IMR-90 (cell line): Measurements from ENCODE around the gene HAUS3. TPM values are rescaled to one million over a fixed set of nuclear protein-coding genes. Genes with fewer than 3 reads are reported as not detected.

Experiments
- ATAC-seq: fragments of 200-7000 bp; cut with Tn5 transposase; 2 replicates; pipeline ENCODE4 v1.9.1; 2020; ENCODE audit warnings: low read depth, mild to moderate bottlenecking, moderate library complexity
- BruUV-seq: library from RNA; stranded (reverse); fragments of 400-500 nt; replicated peaks from 2 replicates; lab custom pipeline; 2021; lab: Mats Ljungman, UMichigan
- CTCF ChIA-PET: fragments of 300-600 bp; formaldehyde crosslinking; extraction: SDS; loops from one replicate; lab custom pipeline; 2021; ENCODE audit warnings: antibody characterized with exemption; lab: Yijun Ruan, JAX
- POLR2A ChIA-PET: fragments of 300-600 bp; sonication (Branson Sonifier 250); formaldehyde crosslinking; loops from one replicate; lab custom pipeline; 2022; ENCODE audit warnings: antibody characterized with exemption; ENCODE audit not compliant: unreplicated experiment; lab: Charles Lee
- DNase-seq: peaks from one replicate; pipeline ENCODE4 v3.0.0; 2013
- H2AFZ ChIP-seq: replicated peaks from 2 replicates; pipeline ENCODE3; 2013; ENCODE audit warnings: low read length, mild to moderate bottlenecking; ENCODE audit not compliant: poor library complexity
- H2AK5ac ChIP-seq: 2 replicates; pipeline ENCODE4 v1.6.1; 2013; ENCODE audit warnings: low read depth, low read length, inconsistent platforms
- H2AK9ac ChIP-seq: replicated peaks from 2 replicates; pipeline ENCODE3; 2013; ENCODE audit warnings: mild to moderate bottlenecking, low read depth, low read length, moderate library complexity; ENCODE audit not compliant: poor library complexity
- H2BK120ac ChIP-seq: 2 replicates; pipeline ENCODE4 v1.6.1; 2013; ENCODE audit warnings: low read depth, low read length, inconsistent platforms
- H2BK15ac ChIP-seq: 3 replicates; pipeline ENCODE4 v1.6.1; 2013; ENCODE audit warnings: low read depth, low read length, inconsistent platforms
- H2BK20ac ChIP-seq: 2 replicates; pipeline ENCODE4 v1.6.1; 2013; ENCODE audit warnings: low read depth, mild to moderate bottlenecking, inconsistent platforms, low read length, moderate library complexity
- H2BK5ac ChIP-seq: 2 replicates; pipeline ENCODE4 v1.6.1; 2013; ENCODE audit warnings: mild to moderate bottlenecking, low read depth, low read length, inconsistent platforms; ENCODE audit not compliant: poor library complexity, severe bottlenecking
- H3K14ac ChIP-seq: replicated peaks from 2 replicates; pipeline ENCODE4 v1.6.1; 2013; ENCODE audit warnings: low read depth, low read length, inconsistent platforms
- H3K18ac ChIP-seq: 2 replicates; pipeline ENCODE4 v1.6.1; 2013; ENCODE audit warnings: low read depth, low read length, control low read depth
- H3K23ac ChIP-seq: 2 replicates; pipeline ENCODE4 v1.6.1; 2013; ENCODE audit warnings: low read depth, low read length, inconsistent platforms
- H3K27ac ChIP-seq: 2 replicates; pipeline ENCODE4 v1.5.1; 2013; ENCODE audit warnings: mild to moderate bottlenecking, control low read depth, low read length; ENCODE audit not compliant: insufficient read depth
- H3K27me3 ChIP-seq: 2 replicates; pipeline ENCODE4 v1.6.1; 2013; ENCODE audit warnings: low read length; ENCODE audit not compliant: control insufficient read depth, insufficient read depth
- H3K36me3 ChIP-seq: 2 replicates; pipeline ENCODE4 v1.6.1; 2013; ENCODE audit warnings: low read length, mixed read lengths; ENCODE audit not compliant: control insufficient read depth, insufficient read depth
- H3K4ac ChIP-seq: 2 replicates; pipeline ENCODE4 v1.6.1; 2013; ENCODE audit warnings: low read depth, low read length, inconsistent platforms
- H3K4me1 ChIP-seq: 2 replicates; pipeline ENCODE4 v1.6.1; 2013; ENCODE audit warnings: low read length, mixed read lengths; ENCODE audit not compliant: control insufficient read depth, insufficient read depth
- H3K4me2 ChIP-seq: 2 replicates; pipeline ENCODE4 v1.6.1; 2013; ENCODE audit warnings: low read depth, mild to moderate bottlenecking, control low read depth, low read length, moderate library complexity
- H3K4me3 ChIP-seq: 2 replicates; pipeline ENCODE4 v1.5.1; 2013; ENCODE audit warnings: low read depth, mild to moderate bottlenecking, control low read depth, low read length, moderate library complexity; ENCODE audit not compliant: insufficient read depth
- H3K56ac ChIP-seq: 2 replicates; pipeline ENCODE4 v1.6.1; 2013; ENCODE audit warnings: low read length, inconsistent platforms; ENCODE audit not compliant: insufficient read depth; ENCODE audit errors: extremely low read depth
- H3K79me1 ChIP-seq, 2 experiments: 2 replicates each; pipeline ENCODE4 v1.6.1; 2013; ENCODE audit warnings: low read length in 2 of 2, inconsistent platforms in 1 of 2, low read depth in 1 of 2
- H3K9ac ChIP-seq: 2 replicates; pipeline ENCODE4 v1.6.1; 2013; ENCODE audit warnings: low read depth, low read length, control low read depth
- H3K9me1 ChIP-seq: 2 replicates; pipeline ENCODE4 v1.6.1; 2013; ENCODE audit warnings: low read length, inconsistent platforms; ENCODE audit not compliant: insufficient read depth
- H3K9me3 ChIP-seq: 2 replicates; pipeline ENCODE4 v1.6.1; 2013; ENCODE audit warnings: low read length; ENCODE audit not compliant: control insufficient read depth, insufficient read depth
- H4K20me1 ChIP-seq: 2 replicates; pipeline ENCODE4 v1.6.1; 2013; ENCODE audit warnings: low read length, inconsistent platforms; ENCODE audit not compliant: insufficient read depth
- H4K5ac ChIP-seq: 2 replicates; pipeline ENCODE4 v1.6.1; 2013; ENCODE audit warnings: mild to moderate bottlenecking, low read depth, low read length, control low read depth
- H4K8ac ChIP-seq, 2 experiments: 2 replicates each; pipeline ENCODE4 v1.6.1; 2013; ENCODE audit warnings: low read depth in 2 of 2, low read length in 2 of 2, control low read depth in 1 of 2, inconsistent platforms in 1 of 2
- H4K91ac ChIP-seq: 2 replicates; pipeline ENCODE4 v1.6.1; 2013; ENCODE audit warnings: low read depth, low read length, inconsistent platforms; ENCODE audit not compliant: insufficient read depth
- CTCF ChIP-seq: conservative IDR thresholded peaks from 2 replicates; pipeline ENCODE4 v1.5.1; 2012; ENCODE audit warnings: mild to moderate bottlenecking, low read depth, low read length, improper control_type of control experiment
- RCOR1 ChIP-seq: IDR thresholded peaks from 2 replicates; pipeline ENCODE4 v1.6.1; 2012; ENCODE audit warnings: mild to moderate bottlenecking, low read length, improper control_type of control experiment; ENCODE audit not compliant: insufficient replicate concordance
- SMC3 ChIP-seq: fragments of 150-350 bp; IDR thresholded peaks from 2 replicates; pipeline ENCODE4 v1.6.1; 2016; ENCODE audit warnings: low read depth, mild to moderate bottlenecking, antibody characterized with exemption, low read length, moderate library complexity
- WGBS, 2 experiments: methylation state at CpG; one replicate each; pipeline versions ENCODE4 v1.1.5 to v1.1.7; 2013; ENCODE audit warnings: missing lambda C conversion rate in 2 of 2; ENCODE audit not compliant: insufficient read length in 1 of 2; ENCODE audit errors: extremely low coverage in 2 of 2; 5-methylcytosine and 5-hydroxymethylcytosine counted together
- dilution Hi-C: fragments of 300-500 bp; cut with HindIII; formaldehyde crosslinking; loops from one replicate; pipeline ENCODE4 v1.14.3; 2018; ENCODE audit warnings: low sequenced_read_pairs; ENCODE audit not compliant: unreplicated experiment
- in situ Hi-C: fragments of 300-500 bp; cut with MboI; formaldehyde crosslinking; loops from 3 replicates; pipeline ENCODE4 v1.14.3; 2019; ENCODE audit warnings: low sequenced_read_pairs, inconsistent platforms, mixed read lengths
- intact Hi-C: fragments of 100-400 bp; cut with micrococcal nuclease; formaldehyde crosslinking; loops from 2 replicates; pipeline ENCODE4 v1.10.0; 2022
- polyA plus RNA-seq, 3 experiments: library from polyadenylated mRNA; depleted of rRNA; stranded (reverse); fragments of >200 nt; gene quantifications; 2 replicates each; pipeline ENCODE4 v1.2.3, GENCODE V29; 2012; ENCODE audit warnings: low replicate concordance in 1 of 3
- total RNA-seq: library from RNA; depleted of rRNA; stranded (reverse); fragments of >200 nt; gene quantifications from 2 replicates; pipeline ENCODE4 v1.2.3, GENCODE V29; 2012

The HAUS3 gene
- total and polyA plus RNA-seq, 2 of the 4 experiments (the other 2 are of a cell fraction), result 4.3 to 4.8 TPM

GRCh38 chr4:2281575-2282343 lies 39.8 kb upstream of the HAUS3 start:
- CTCF ChIA-PET, result no interaction called here
- 24% methylated on average over 3 of the region's 10 CpGs; no CpG with 5 or more reads in 1 of the 2 experiments for WGBS, 2 experiments
- H3K18ac ChIP-seq, result no peak overlapping the region
- no peak overlapping the region for H2AK5ac ChIP-seq
- no peaks in the 10 kb centered on the region for H3K79me1 ChIP-seq
- no peak overlapping the region for H2BK20ac ChIP-seq
- no peak for DNase-seq
- no peak overlapping the region for H2BK15ac ChIP-seq
- dilution Hi-C loops, result no loop called here
- H3K23ac ChIP-seq, result no peak overlapping the region
- H3K14ac ChIP-seq, result no peak overlapping the region
- no peak overlapping the region for H3K4me3 ChIP-seq
- no peak overlapping the region for H4K8ac ChIP-seq
- no peak overlapping the region for H4K91ac ChIP-seq
- H2AK9ac ChIP-seq, result no peak overlapping the region
- no peaks in the 10 kb centered on the region for H3K36me3 ChIP-seq
- H3K9me3 ChIP-seq, result no peaks in the 10 kb centered on the region
- H3K9ac ChIP-seq, result no peak overlapping the region
- H4K20me1 ChIP-seq, result no peaks in the 10 kb centered on the region
- H3K4me2 ChIP-seq, result no peak overlapping the region
- H3K9me1 ChIP-seq, result 0 out of 2 replicates have a peak, but pooled peaks cover 3% of the 10 kb centered on the region
- H4K5ac ChIP-seq, result no peak overlapping the region
- H3K4ac ChIP-seq, result no peak overlapping the region
- H3K56ac ChIP-seq, result no peak overlapping the region
- peaks cover 2% of the 10 kb centered on the region; the same call in 1 of the 2 replicates for H3K4me1 ChIP-seq
- POLR2A ChIA-PET, result no interaction called here
- no peak overlapping the region for H2BK120ac ChIP-seq
- peak overlapping the region; percentile 8 for H2AFZ ChIP-seq
- BruUV-seq, result no TSS peak
- no peak for ATAC-seq
- no peak overlapping the region for H2BK5ac ChIP-seq
- peaks cover 2% of the 10 kb centered on the region; the same call in 1 of the 2 replicates for H3K27me3 ChIP-seq
- in situ Hi-C loops, result no loop called here
- TF ChIP-seq RCOR1 (no peak), CTCF (0 out of 2 replicates have a peak, but pooled peaks have one; percentile 19), SMC3 (peak; percentile 16)
- intact Hi-C loops, result no loop called here
- H3K27ac ChIP-seq, result no peak overlapping the region
